IMR-90 (cell line): ENCODE measurements around the gene ADGRL4. TPM values are rescaled to one million over a fixed set of nuclear protein-coding genes. Genes with fewer than 3 reads are reported as not detected.

Source experiments
- ATAC-seq: fragments of 200-7000 bp; cut with Tn5 transposase; 2 replicates; pipeline ENCODE4 v1.9.1; 2020; ENCODE audit warnings: low read depth, mild to moderate bottlenecking, moderate library complexity
- BruUV-seq: library from RNA; stranded (reverse); fragments of 400-500 nt; replicated peaks from 2 replicates; lab custom pipeline; 2021; lab: Mats Ljungman, UMichigan
- CTCF ChIA-PET: fragments of 300-600 bp; formaldehyde crosslinking; extraction: SDS; loops from one replicate; lab custom pipeline; 2021; ENCODE audit warnings: antibody characterized with exemption; lab: Yijun Ruan, JAX
- POLR2A ChIA-PET: fragments of 300-600 bp; sonication (Branson Sonifier 250); formaldehyde crosslinking; loops from one replicate; lab custom pipeline; 2022; ENCODE audit warnings: antibody characterized with exemption; ENCODE audit not compliant: unreplicated experiment; lab: Charles Lee
- DNase-seq: peaks from one replicate; pipeline ENCODE4 v3.0.0; 2013
- H2AFZ ChIP-seq: replicated peaks from 2 replicates; pipeline ENCODE3; 2013; ENCODE audit warnings: low read length, mild to moderate bottlenecking; ENCODE audit not compliant: poor library complexity
- H2AK5ac ChIP-seq: 2 replicates; pipeline ENCODE4 v1.6.1; 2013; ENCODE audit warnings: low read depth, low read length, inconsistent platforms
- H2AK9ac ChIP-seq: replicated peaks from 2 replicates; pipeline ENCODE3; 2013; ENCODE audit warnings: mild to moderate bottlenecking, low read depth, low read length, moderate library complexity; ENCODE audit not compliant: poor library complexity
- H2BK120ac ChIP-seq: 2 replicates; pipeline ENCODE4 v1.6.1; 2013; ENCODE audit warnings: low read depth, low read length, inconsistent platforms
- H2BK15ac ChIP-seq: 3 replicates; pipeline ENCODE4 v1.6.1; 2013; ENCODE audit warnings: low read depth, low read length, inconsistent platforms
- H2BK20ac ChIP-seq: 2 replicates; pipeline ENCODE4 v1.6.1; 2013; ENCODE audit warnings: low read depth, mild to moderate bottlenecking, inconsistent platforms, low read length, moderate library complexity
- H2BK5ac ChIP-seq: 2 replicates; pipeline ENCODE4 v1.6.1; 2013; ENCODE audit warnings: mild to moderate bottlenecking, low read depth, low read length, inconsistent platforms; ENCODE audit not compliant: poor library complexity, severe bottlenecking
- H3K14ac ChIP-seq: replicated peaks from 2 replicates; pipeline ENCODE4 v1.6.1; 2013; ENCODE audit warnings: low read depth, low read length, inconsistent platforms
- H3K18ac ChIP-seq: 2 replicates; pipeline ENCODE4 v1.6.1; 2013; ENCODE audit warnings: low read depth, low read length, control low read depth
- H3K23ac ChIP-seq: 2 replicates; pipeline ENCODE4 v1.6.1; 2013; ENCODE audit warnings: low read depth, low read length, inconsistent platforms
- H3K27ac ChIP-seq: 2 replicates; pipeline ENCODE4 v1.5.1; 2013; ENCODE audit warnings: mild to moderate bottlenecking, control low read depth, low read length; ENCODE audit not compliant: insufficient read depth
- H3K27me3 ChIP-seq: 2 replicates; pipeline ENCODE4 v1.6.1; 2013; ENCODE audit warnings: low read length; ENCODE audit not compliant: control insufficient read depth, insufficient read depth
- H3K36me3 ChIP-seq: 2 replicates; pipeline ENCODE4 v1.6.1; 2013; ENCODE audit warnings: low read length, mixed read lengths; ENCODE audit not compliant: control insufficient read depth, insufficient read depth
- H3K4ac ChIP-seq: 2 replicates; pipeline ENCODE4 v1.6.1; 2013; ENCODE audit warnings: low read depth, low read length, inconsistent platforms
- H3K4me1 ChIP-seq: 2 replicates; pipeline ENCODE4 v1.6.1; 2013; ENCODE audit warnings: low read length, mixed read lengths; ENCODE audit not compliant: control insufficient read depth, insufficient read depth
- H3K4me2 ChIP-seq: 2 replicates; pipeline ENCODE4 v1.6.1; 2013; ENCODE audit warnings: low read depth, mild to moderate bottlenecking, control low read depth, low read length, moderate library complexity
- H3K4me3 ChIP-seq: 2 replicates; pipeline ENCODE4 v1.5.1; 2013; ENCODE audit warnings: low read depth, mild to moderate bottlenecking, control low read depth, low read length, moderate library complexity; ENCODE audit not compliant: insufficient read depth
- H3K56ac ChIP-seq: 2 replicates; pipeline ENCODE4 v1.6.1; 2013; ENCODE audit warnings: low read length, inconsistent platforms; ENCODE audit not compliant: insufficient read depth; ENCODE audit errors: extremely low read depth
- H3K79me1 ChIP-seq, 2 experiments: 2 replicates each; pipeline ENCODE4 v1.6.1; 2013; ENCODE audit warnings: low read length in 2 of 2, inconsistent platforms in 1 of 2, low read depth in 1 of 2
- H3K9ac ChIP-seq: 2 replicates; pipeline ENCODE4 v1.6.1; 2013; ENCODE audit warnings: low read depth, low read length, control low read depth
- H3K9me1 ChIP-seq: 2 replicates; pipeline ENCODE4 v1.6.1; 2013; ENCODE audit warnings: low read length, inconsistent platforms; ENCODE audit not compliant: insufficient read depth
- H3K9me3 ChIP-seq: 2 replicates; pipeline ENCODE4 v1.6.1; 2013; ENCODE audit warnings: low read length; ENCODE audit not compliant: control insufficient read depth, insufficient read depth
- H4K20me1 ChIP-seq: 2 replicates; pipeline ENCODE4 v1.6.1; 2013; ENCODE audit warnings: low read length, inconsistent platforms; ENCODE audit not compliant: insufficient read depth
- H4K5ac ChIP-seq: 2 replicates; pipeline ENCODE4 v1.6.1; 2013; ENCODE audit warnings: mild to moderate bottlenecking, low read depth, low read length, control low read depth
- H4K8ac ChIP-seq, 2 experiments: 2 replicates each; pipeline ENCODE4 v1.6.1; 2013; ENCODE audit warnings: low read depth in 2 of 2, low read length in 2 of 2, control low read depth in 1 of 2, inconsistent platforms in 1 of 2
- H4K91ac ChIP-seq: 2 replicates; pipeline ENCODE4 v1.6.1; 2013; ENCODE audit warnings: low read depth, low read length, inconsistent platforms; ENCODE audit not compliant: insufficient read depth
- BHLHE40 ChIP-seq: fragments of 150-350 bp; IDR thresholded peaks from 2 replicates; pipeline ENCODE4 v1.6.1; 2016; ENCODE audit warnings: mild to moderate bottlenecking, low read depth, low read length
- CEBPB ChIP-seq: IDR thresholded peaks from 2 replicates; pipeline ENCODE4 v1.6.1; 2012; ENCODE audit warnings: low read depth, low read length, improper control_type of control experiment
- CHD1 ChIP-seq: IDR thresholded peaks from 2 replicates; pipeline ENCODE4 v1.6.1; 2012; ENCODE audit warnings: low read depth, low read length, improper control_type of control experiment
- CTCF ChIP-seq: conservative IDR thresholded peaks from 2 replicates; pipeline ENCODE4 v1.5.1; 2012; ENCODE audit warnings: mild to moderate bottlenecking, low read depth, low read length, improper control_type of control experiment
- FOS ChIP-seq: fragments of 150-350 bp; IDR thresholded peaks from 2 replicates; pipeline ENCODE4 v1.6.1; 2016; ENCODE audit warnings: low read depth, low read length
- MAFK ChIP-seq: IDR thresholded peaks from 2 replicates; pipeline ENCODE4 v1.6.1; 2012; ENCODE audit warnings: low read depth, low read length, improper control_type of control experiment
- MAZ ChIP-seq: IDR thresholded peaks from 2 replicates; pipeline ENCODE4 v1.6.1; 2012; ENCODE audit warnings: low read depth, mild to moderate bottlenecking, low read length, improper control_type of control experiment, moderate library complexity, borderline replicate concordance
- MXI1 ChIP-seq: IDR thresholded peaks from 2 replicates; pipeline ENCODE4 v1.6.1; 2012; ENCODE audit warnings: low read depth, mild to moderate bottlenecking, low read length, moderate library complexity, borderline replicate concordance
- NFE2L2 ChIP-seq: fragments of 150-350 bp; IDR thresholded peaks from 2 replicates; pipeline ENCODE4 v1.6.1; 2016; ENCODE audit warnings: low read depth, mild to moderate bottlenecking, low read length
- POLR2A ChIP-seq: IDR thresholded peaks from 2 replicates; pipeline ENCODE4 v1.6.1; 2012; ENCODE audit warnings: mild to moderate bottlenecking, low read depth, low read length
- RAD21 ChIP-seq: IDR thresholded peaks from 2 replicates; pipeline ENCODE4 v1.6.1; 2012; ENCODE audit warnings: low read length, improper control_type of control experiment
- RCOR1 ChIP-seq: IDR thresholded peaks from 2 replicates; pipeline ENCODE4 v1.6.1; 2012; ENCODE audit warnings: mild to moderate bottlenecking, low read length, improper control_type of control experiment; ENCODE audit not compliant: insufficient replicate concordance
- RFX5 ChIP-seq: IDR thresholded peaks from 2 replicates; pipeline ENCODE4 v1.8.0; 2012; ENCODE audit warnings: low read depth, mild to moderate bottlenecking, low read length, moderate library complexity
- USF2 ChIP-seq: fragments of 150-350 bp; IDR thresholded peaks from 2 replicates; pipeline ENCODE4 v1.6.1; 2017; ENCODE audit warnings: mild to moderate bottlenecking, antibody characterized with exemption, low read length, low read depth
- WGBS, 2 experiments: methylation state at CpG; one replicate each; pipeline versions ENCODE4 v1.1.5 to v1.1.7; 2013; ENCODE audit warnings: missing lambda C conversion rate in 2 of 2; ENCODE audit not compliant: insufficient read length in 1 of 2; ENCODE audit errors: extremely low coverage in 2 of 2; 5-methylcytosine and 5-hydroxymethylcytosine counted together
- dilution Hi-C: fragments of 300-500 bp; cut with HindIII; formaldehyde crosslinking; loops from one replicate; pipeline ENCODE4 v1.14.3; 2018; ENCODE audit warnings: low sequenced_read_pairs; ENCODE audit not compliant: unreplicated experiment
- in situ Hi-C: fragments of 300-500 bp; cut with MboI; formaldehyde crosslinking; loops from 3 replicates; pipeline ENCODE4 v1.14.3; 2019; ENCODE audit warnings: low sequenced_read_pairs, inconsistent platforms, mixed read lengths
- intact Hi-C: fragments of 100-400 bp; cut with micrococcal nuclease; formaldehyde crosslinking; loops from 2 replicates; pipeline ENCODE4 v1.10.0; 2022
- polyA plus RNA-seq, 3 experiments: library from polyadenylated mRNA; depleted of rRNA; stranded (reverse); fragments of >200 nt; gene quantifications; 2 replicates each; pipeline ENCODE4 v1.2.3, GENCODE V29; 2012; ENCODE audit warnings: low replicate concordance in 1 of 3
- total RNA-seq: library from RNA; depleted of rRNA; stranded (reverse); fragments of >200 nt; gene quantifications from 2 replicates; pipeline ENCODE4 v1.2.3, GENCODE V29; 2012
- TF ChIP-seq, protein P1 (sequence below): fragments of 150-350 bp; IDR thresholded peaks from 2 replicates; pipeline ENCODE4 v1.6.1; 2016; ENCODE audit warnings: low read depth, mild to moderate bottlenecking, low read length, moderate library complexity, borderline replicate concordance

ADGRL4 gene
- total and polyA plus RNA-seq, 2 of the 4 experiments (the other 2 are of a cell fraction): 3.2 to 4.5 TPM

DNA sequence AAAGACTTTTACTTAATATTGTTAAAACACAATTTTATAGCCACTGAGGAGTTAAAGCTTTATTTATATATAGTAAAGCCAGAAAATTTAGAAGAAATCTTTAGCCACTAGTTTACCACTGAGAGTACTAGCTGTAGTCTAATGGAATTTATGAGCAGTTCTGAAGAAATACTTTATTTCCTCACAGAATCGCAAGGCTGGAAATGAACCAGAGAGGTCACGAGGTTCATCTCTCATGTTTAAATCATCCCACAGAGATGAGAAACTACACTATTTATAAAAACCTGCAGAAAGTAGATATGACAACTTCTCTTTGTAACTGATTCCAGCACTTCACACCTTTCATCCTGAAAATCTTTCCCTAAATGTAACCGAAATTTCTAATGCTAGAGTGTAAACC lies 26.0 kb downstream of the ADGRL4 start:
- Histone ChIP-seq H3K79me1 (no peaks in the 10 kb centered on the region), H3K27ac (no peak overlapping the region), H3K36me3 (no peaks in the 10 kb centered on the region), H2BK15ac (no peak overlapping the region), H2BK120ac (no peak overlapping the region), H4K8ac (no peak overlapping the region), H3K9me3 (no peaks in the 10 kb centered on the region), H3K23ac (no peak overlapping the region), H2BK5ac (no peak overlapping the region), H3K56ac (no peak overlapping the region), H3K4me2 (no peak overlapping the region), H3K9ac (no peak overlapping the region), H4K91ac (no peak overlapping the region), H3K4me1 (no peaks in the 10 kb centered on the region), H3K27me3 (no peaks in the 10 kb centered on the region), H4K5ac (no peak overlapping the region), H2AK9ac (no peak overlapping the region), H3K9me1 (no peaks in the 10 kb centered on the region), H2AFZ (no peak overlapping the region), H3K14ac (no peak overlapping the region), H3K18ac (no peak overlapping the region), H3K4ac (no peak overlapping the region), H3K4me3 (no peak overlapping the region), H2AK5ac (no peak overlapping the region), H2BK20ac (no peak overlapping the region), H4K20me1 (no peaks in the 10 kb centered on the region)
- DNase-seq (peak; percentile 1), ATAC-seq (no peak)
- ChIA-PET POLR2A (no interaction called here), CTCF (no interaction called here)
- TF ChIP-seq USF2: no peak
- TF ChIP-seq, protein P1, sequence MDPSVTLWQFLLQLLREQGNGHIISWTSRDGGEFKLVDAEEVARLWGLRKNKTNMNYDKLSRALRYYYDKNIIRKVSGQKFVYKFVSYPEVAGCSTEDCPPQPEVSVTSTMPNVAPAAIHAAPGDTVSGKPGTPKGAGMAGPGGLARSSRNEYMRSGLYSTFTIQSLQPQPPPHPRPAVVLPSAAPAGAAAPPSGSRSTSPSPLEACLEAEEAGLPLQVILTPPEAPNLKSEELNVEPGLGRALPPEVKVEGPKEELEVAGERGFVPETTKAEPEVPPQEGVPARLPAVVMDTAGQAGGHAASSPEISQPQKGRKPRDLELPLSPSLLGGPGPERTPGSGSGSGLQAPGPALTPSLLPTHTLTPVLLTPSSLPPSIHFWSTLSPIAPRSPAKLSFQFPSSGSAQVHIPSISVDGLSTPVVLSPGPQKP: no peak
- no peak for TF ChIP-seq NFE2L2
- TF ChIP-seq CTCF: no peak
- TF ChIP-seq MAZ: no peak
- TF ChIP-seq BHLHE40: no peak
- TF ChIP-seq RFX5: no peak
- TF ChIP-seq CEBPB: no peak
- no peak for TF ChIP-seq MAFK
- TF ChIP-seq CHD1: no peak
- no peak for TF ChIP-seq POLR2A
- no peak for TF ChIP-seq MXI1
- TF ChIP-seq RAD21: no peak
- no peak for TF ChIP-seq RCOR1
- no peak for TF ChIP-seq FOS
- in situ Hi-C loops: no loop called here
- BruUV-seq: no TSS peak
- 100% methylated on average over 1 of the region's 3 CpGs; no CpG with 5 or more reads in 1 of the 2 experiments for WGBS, 2 experiments
- dilution Hi-C loops: no loop called here
- intact Hi-C loops: no loop called here
